Measurements from ENCODE around the gene CSNK1G2.

GRCh38 chr19:1970806-1971502 is 30.0 kb downstream of the CSNK1G2 start:
- TF ChIP-seq POLR2AphosphoS5 (IDR thresholded peaks at IDR 0.05; ENCODE audit: insufficient read depth in 1 of 2, low read depth in 1 of 2) (no peak), POLR2A (IDR thresholded peaks at IDR 0.05) (no peak)

Data from vagina (tissue), 2 donors.